ENCODE data around the gene FBXO3. TPM values are rescaled to one million over a fixed set of nuclear protein-coding genes. Genes with fewer than 3 reads are reported as not detected.

The FBXO3 gene
- total RNA-seq, 1 experiment from 2014 or later: 18.9 TPM

- H3K27me3 Mint-ChIP-seq (ENCODE audit: low read depth): no peaks in the 10 kb centered on the region
- Histone ChIP-seq H3K9ac (ENCODE audit: extremely low read depth, insufficient read length, low read length) (no peak overlapping the region), H4K8ac (replicated peaks; ENCODE audit: insufficient read length, low read depth, low read length) (no peak overlapping the region), H3K27ac (ENCODE audit: insufficient read length, low read depth, low read length) (no peak overlapping the region), H2AFZ (ENCODE audit: low read length) (no peak overlapping the region), H3K56ac (ENCODE audit: insufficient read length, low read depth, low read length) (no peak overlapping the region), H3K9me3 (ENCODE audit: control insufficient read depth, low read depth, low read length) (no peaks in the 10 kb centered on the region), H2AK5ac (ENCODE audit: insufficient read length, low read length) (no peak overlapping the region), H3K27me3 (ENCODE audit: insufficient read depth, low read length) (no peaks in the 10 kb centered on the region), H3K23ac (ENCODE audit: insufficient read length, low read depth, low read length) (no peak overlapping the region), H2BK15ac (ENCODE audit: low read depth, low read length) (no peak overlapping the region), H3K4me1 (ENCODE audit: insufficient read depth, low read length) (peaks cover 3% of the 10 kb centered on the region; the same call in 1 of the 2 replicates), H3K4ac (ENCODE audit: low read depth, low read length) (no peak overlapping the region), H3K18ac (ENCODE audit: insufficient read length, low read depth, low read length) (no peak overlapping the region), H3K79me2 (ENCODE audit: insufficient read depth, low read length) (no peaks in the 10 kb centered on the region; the same call in 1 of the 2 replicates), H3K79me1 (ENCODE audit: insufficient read depth, low read depth, low read length, poor library complexity, severe bottlenecking) (no peaks in the 10 kb centered on the region), H3K23me2 (ENCODE audit: insufficient read length, low read depth, low read length, poor library complexity, severe bottlenecking) (no peaks in the 10 kb centered on the region), H3K14ac (ENCODE audit: insufficient read depth, low read length) (no peak overlapping the region), H4K20me1 (ENCODE audit: control insufficient read depth, insufficient read depth, insufficient read length) (no peaks in the 10 kb centered on the region), H2BK120ac (ENCODE audit: low read depth, low read length, poor library complexity, severe bottlenecking) (no peak overlapping the region), H4K5ac (ENCODE audit: insufficient read length, low read depth, low read length) (no peak overlapping the region), H3K4me2 (ENCODE audit: insufficient read depth, insufficient read length, low read length) (no peak overlapping the region), H2BK5ac (ENCODE audit: insufficient read length, low read length) (no peak overlapping the region), H3T11ph (ENCODE audit: low read length) (no peak overlapping the region), H4K91ac (ENCODE audit: insufficient read length, low read depth, low read length) (no peak overlapping the region), H2BK12ac (ENCODE audit: insufficient read length, low read depth, low read length) (no peak overlapping the region), H2BK20ac (ENCODE audit: low read depth, low read length, poor library complexity, severe bottlenecking) (no peak overlapping the region)
- H3K36me3 Mint-ChIP-seq (ENCODE audit: insufficient read depth in 1 of 3, low read depth in 3 of 3): peaks cover 0 to 39% (median 31%) of the 10 kb centered on the region in 3 experiments; a peak in 6 of 7 replicates
- H3K9me3 Mint-ChIP-seq: no peaks in the 10 kb centered on the region
- H3K4me1 Mint-ChIP-seq: peaks cover 14% of the 10 kb centered on the region in 2 experiments
- DNase-seq: no peak
- no peak overlapping the region for H3K4me3 Mint-ChIP-seq
- TF ChIP-seq CTCF (conservative IDR thresholded peaks at IDR 0.05): no peak
- no CpG with 5 or more reads among the region's 5 CpGs for WGBS (ENCODE audit: extremely low coverage, insufficient read length, low lambda C conversion rate)
- H3K27ac Mint-ChIP-seq: no peak overlapping the region
Observed at GRCh38 chr11:33719587-33719986, 54.7 kb downstream of the FBXO3 start.

Data from H9 (cell line).